IMR-90 (cell line): ENCODE measurements around the gene KDM6A. TPM values are rescaled to one million over a fixed set of nuclear protein-coding genes. Genes with fewer than 3 reads are reported as not detected.

Experiments
- ATAC-seq: fragments of 200-7000 bp; cut with Tn5 transposase; 2 replicates; pipeline ENCODE4 v1.9.1; 2020; ENCODE audit warnings: low read depth, mild to moderate bottlenecking, moderate library complexity
- BruUV-seq: library from RNA; stranded (reverse); fragments of 400-500 nt; replicated peaks from 2 replicates; lab custom pipeline; 2021; lab: Mats Ljungman, UMichigan
- CTCF ChIA-PET: fragments of 300-600 bp; formaldehyde crosslinking; extraction: SDS; loops from one replicate; lab custom pipeline; 2021; ENCODE audit warnings: antibody characterized with exemption; lab: Yijun Ruan, JAX
- POLR2A ChIA-PET: fragments of 300-600 bp; sonication (Branson Sonifier 250); formaldehyde crosslinking; loops from one replicate; lab custom pipeline; 2022; ENCODE audit warnings: antibody characterized with exemption; ENCODE audit not compliant: unreplicated experiment; lab: Charles Lee
- DNase-seq: peaks from one replicate; pipeline ENCODE4 v3.0.0; 2013
- H2AFZ ChIP-seq: replicated peaks from 2 replicates; pipeline ENCODE3; 2013; ENCODE audit warnings: low read length, mild to moderate bottlenecking; ENCODE audit not compliant: poor library complexity
- H2AK5ac ChIP-seq: 2 replicates; pipeline ENCODE4 v1.6.1; 2013; ENCODE audit warnings: low read depth, low read length, inconsistent platforms
- H2AK9ac ChIP-seq: replicated peaks from 2 replicates; pipeline ENCODE3; 2013; ENCODE audit warnings: mild to moderate bottlenecking, low read depth, low read length, moderate library complexity; ENCODE audit not compliant: poor library complexity
- H2BK120ac ChIP-seq: 2 replicates; pipeline ENCODE4 v1.6.1; 2013; ENCODE audit warnings: low read depth, low read length, inconsistent platforms
- H2BK15ac ChIP-seq: 3 replicates; pipeline ENCODE4 v1.6.1; 2013; ENCODE audit warnings: low read depth, low read length, inconsistent platforms
- H2BK20ac ChIP-seq: 2 replicates; pipeline ENCODE4 v1.6.1; 2013; ENCODE audit warnings: low read depth, mild to moderate bottlenecking, inconsistent platforms, low read length, moderate library complexity
- H2BK5ac ChIP-seq: 2 replicates; pipeline ENCODE4 v1.6.1; 2013; ENCODE audit warnings: mild to moderate bottlenecking, low read depth, low read length, inconsistent platforms; ENCODE audit not compliant: poor library complexity, severe bottlenecking
- H3K14ac ChIP-seq: replicated peaks from 2 replicates; pipeline ENCODE4 v1.6.1; 2013; ENCODE audit warnings: low read depth, low read length, inconsistent platforms
- H3K18ac ChIP-seq: 2 replicates; pipeline ENCODE4 v1.6.1; 2013; ENCODE audit warnings: low read depth, low read length, control low read depth
- H3K23ac ChIP-seq: 2 replicates; pipeline ENCODE4 v1.6.1; 2013; ENCODE audit warnings: low read depth, low read length, inconsistent platforms
- H3K27ac ChIP-seq: 2 replicates; pipeline ENCODE4 v1.5.1; 2013; ENCODE audit warnings: mild to moderate bottlenecking, control low read depth, low read length; ENCODE audit not compliant: insufficient read depth
- H3K27me3 ChIP-seq: 2 replicates; pipeline ENCODE4 v1.6.1; 2013; ENCODE audit warnings: low read length; ENCODE audit not compliant: control insufficient read depth, insufficient read depth
- H3K36me3 ChIP-seq: 2 replicates; pipeline ENCODE4 v1.6.1; 2013; ENCODE audit warnings: low read length, mixed read lengths; ENCODE audit not compliant: control insufficient read depth, insufficient read depth
- H3K4ac ChIP-seq: 2 replicates; pipeline ENCODE4 v1.6.1; 2013; ENCODE audit warnings: low read depth, low read length, inconsistent platforms
- H3K4me1 ChIP-seq: 2 replicates; pipeline ENCODE4 v1.6.1; 2013; ENCODE audit warnings: low read length, mixed read lengths; ENCODE audit not compliant: control insufficient read depth, insufficient read depth
- H3K4me2 ChIP-seq: 2 replicates; pipeline ENCODE4 v1.6.1; 2013; ENCODE audit warnings: low read depth, mild to moderate bottlenecking, control low read depth, low read length, moderate library complexity
- H3K4me3 ChIP-seq: 2 replicates; pipeline ENCODE4 v1.5.1; 2013; ENCODE audit warnings: low read depth, mild to moderate bottlenecking, control low read depth, low read length, moderate library complexity; ENCODE audit not compliant: insufficient read depth
- H3K56ac ChIP-seq: 2 replicates; pipeline ENCODE4 v1.6.1; 2013; ENCODE audit warnings: low read length, inconsistent platforms; ENCODE audit not compliant: insufficient read depth; ENCODE audit errors: extremely low read depth
- H3K79me1 ChIP-seq, 2 experiments: 2 replicates each; pipeline ENCODE4 v1.6.1; 2013; ENCODE audit warnings: low read length in 2 of 2, inconsistent platforms in 1 of 2, low read depth in 1 of 2
- H3K9ac ChIP-seq: 2 replicates; pipeline ENCODE4 v1.6.1; 2013; ENCODE audit warnings: low read depth, low read length, control low read depth
- H3K9me1 ChIP-seq: 2 replicates; pipeline ENCODE4 v1.6.1; 2013; ENCODE audit warnings: low read length, inconsistent platforms; ENCODE audit not compliant: insufficient read depth
- H3K9me3 ChIP-seq: 2 replicates; pipeline ENCODE4 v1.6.1; 2013; ENCODE audit warnings: low read length; ENCODE audit not compliant: control insufficient read depth, insufficient read depth
- H4K20me1 ChIP-seq: 2 replicates; pipeline ENCODE4 v1.6.1; 2013; ENCODE audit warnings: low read length, inconsistent platforms; ENCODE audit not compliant: insufficient read depth
- H4K5ac ChIP-seq: 2 replicates; pipeline ENCODE4 v1.6.1; 2013; ENCODE audit warnings: mild to moderate bottlenecking, low read depth, low read length, control low read depth
- H4K8ac ChIP-seq, 2 experiments: 2 replicates each; pipeline ENCODE4 v1.6.1; 2013; ENCODE audit warnings: low read depth in 2 of 2, low read length in 2 of 2, control low read depth in 1 of 2, inconsistent platforms in 1 of 2
- H4K91ac ChIP-seq: 2 replicates; pipeline ENCODE4 v1.6.1; 2013; ENCODE audit warnings: low read depth, low read length, inconsistent platforms; ENCODE audit not compliant: insufficient read depth
- CHD1 ChIP-seq: IDR thresholded peaks from 2 replicates; pipeline ENCODE4 v1.6.1; 2012; ENCODE audit warnings: low read depth, low read length, improper control_type of control experiment
- MAFK ChIP-seq: IDR thresholded peaks from 2 replicates; pipeline ENCODE4 v1.6.1; 2012; ENCODE audit warnings: low read depth, low read length, improper control_type of control experiment
- MXI1 ChIP-seq: IDR thresholded peaks from 2 replicates; pipeline ENCODE4 v1.6.1; 2012; ENCODE audit warnings: low read depth, mild to moderate bottlenecking, low read length, moderate library complexity, borderline replicate concordance
- POLR2A ChIP-seq: IDR thresholded peaks from 2 replicates; pipeline ENCODE4 v1.6.1; 2012; ENCODE audit warnings: mild to moderate bottlenecking, low read depth, low read length
- SMC3 ChIP-seq: fragments of 150-350 bp; IDR thresholded peaks from 2 replicates; pipeline ENCODE4 v1.6.1; 2016; ENCODE audit warnings: low read depth, mild to moderate bottlenecking, antibody characterized with exemption, low read length, moderate library complexity
- USF2 ChIP-seq: fragments of 150-350 bp; IDR thresholded peaks from 2 replicates; pipeline ENCODE4 v1.6.1; 2017; ENCODE audit warnings: mild to moderate bottlenecking, antibody characterized with exemption, low read length, low read depth
- WGBS, 2 experiments: methylation state at CpG; one replicate each; pipeline versions ENCODE4 v1.1.5 to v1.1.7; 2013; ENCODE audit warnings: missing lambda C conversion rate in 2 of 2; ENCODE audit not compliant: insufficient read length in 1 of 2; ENCODE audit errors: extremely low coverage in 2 of 2; 5-methylcytosine and 5-hydroxymethylcytosine counted together
- dilution Hi-C: fragments of 300-500 bp; cut with HindIII; formaldehyde crosslinking; loops from one replicate; pipeline ENCODE4 v1.14.3; 2018; ENCODE audit warnings: low sequenced_read_pairs; ENCODE audit not compliant: unreplicated experiment
- in situ Hi-C: fragments of 300-500 bp; cut with MboI; formaldehyde crosslinking; loops from 3 replicates; pipeline ENCODE4 v1.14.3; 2019; ENCODE audit warnings: low sequenced_read_pairs, inconsistent platforms, mixed read lengths
- intact Hi-C: fragments of 100-400 bp; cut with micrococcal nuclease; formaldehyde crosslinking; loops from 2 replicates; pipeline ENCODE4 v1.10.0; 2022
- polyA plus RNA-seq, 3 experiments: library from polyadenylated mRNA; depleted of rRNA; stranded (reverse); fragments of >200 nt; gene quantifications; 2 replicates each; pipeline ENCODE4 v1.2.3, GENCODE V29; 2012; ENCODE audit warnings: low replicate concordance in 1 of 3
- total RNA-seq: library from RNA; depleted of rRNA; stranded (reverse); fragments of >200 nt; gene quantifications from 2 replicates; pipeline ENCODE4 v1.2.3, GENCODE V29; 2012

KDM6A gene
- total and polyA plus RNA-seq, 2 of the 4 experiments (the other 2 are of a cell fraction) = 11.7 to 24.9 TPM

GRCh38 chrX:44954562-44954961, 81.6 kb downstream of the KDM6A start:
- peaks cover 35% of the 10 kb centered on the region for H4K20me1 ChIP-seq
- WGBS, 2 experiments = 100% methylated on average over 3 of the region's 3 CpGs; no CpG with 5 or more reads in 1 of the 2 experiments
- H3K9me1 ChIP-seq = no peaks in the 10 kb centered on the region
- no TSS peak for BruUV-seq
- H3K36me3 ChIP-seq = no peaks in the 10 kb centered on the region
- no peak overlapping the region for H4K8ac ChIP-seq
- no peak overlapping the region for H3K9ac ChIP-seq
- no peak overlapping the region for H4K5ac ChIP-seq
- H3K9me3 ChIP-seq = no peaks in the 10 kb centered on the region
- H3K4me1 ChIP-seq = peaks cover 1% of the 10 kb centered on the region; the same call in 1 of the 2 replicates
- H3K27me3 ChIP-seq = no peaks in the 10 kb centered on the region
- H3K56ac ChIP-seq = no peak overlapping the region
- no peak for DNase-seq
- no peak overlapping the region for H4K91ac ChIP-seq
- dilution Hi-C loops = no loop called here
- no peak overlapping the region for H3K4me3 ChIP-seq
- no peak overlapping the region for H2BK120ac ChIP-seq
- peaks cover 12 to 45% of the 10 kb centered on the region in 2 experiments for H3K79me1 ChIP-seq
- no peak overlapping the region for H2AK9ac ChIP-seq
- H3K27ac ChIP-seq = no peak overlapping the region
- no peak overlapping the region for H3K14ac ChIP-seq
- no peak overlapping the region for H2AK5ac ChIP-seq
- CTCF ChIA-PET = no interaction called here
- no peak overlapping the region for H3K4ac ChIP-seq
- in situ Hi-C loops = no loop called here
- no peak overlapping the region for H3K23ac ChIP-seq
- ATAC-seq = no peak
- no peak overlapping the region for H3K18ac ChIP-seq
- intact Hi-C loops = no loop called here
- H3K4me2 ChIP-seq = no peak overlapping the region
- H2BK5ac ChIP-seq = no peak overlapping the region
- no peak overlapping the region for H2BK15ac ChIP-seq
- POLR2A ChIA-PET = no interaction called here
- H2AFZ ChIP-seq = no peak overlapping the region
- no peak overlapping the region for H2BK20ac ChIP-seq
- TF ChIP-seq MAFK (no peak), CHD1 (no peak), MXI1 (no peak), USF2 (no peak), POLR2A (no peak), SMC3 (no peak)
